ENCODE measurements around the gene SRD5A1.

- TF ChIP-seq EZH2 (IDR thresholded peaks at IDR 0.05; ENCODE audit: insufficient read depth, poor library complexity, severe bottlenecking) (no peak), EZH2phosphoT487 (IDR thresholded peaks at IDR 0.05; ENCODE audit: insufficient read depth, low read depth) (no peak)
Observed at GRCh38 chr5:6682239-6682638, 49.0 kb downstream of the SRD5A1 start.
